Erythroblast (primary cell): ENCODE results near the gene CMSS1.

Source experiments
- DNase-seq, 2 experiments: peaks; one replicate each; lab custom pipeline; 2025; lab: John Stamatoyannopoulos, UW
- GATA1 ChIP-seq: IDR thresholded peaks from 2 replicates; pipeline ENCODE4 v1.6.1; 2011; ENCODE audit warnings: low read depth, mild to moderate bottlenecking, control low read depth, low read length, moderate library complexity
- POLR2A ChIP-seq: IDR thresholded peaks from 2 replicates; pipeline ENCODE4 v1.6.1; 2011; ENCODE audit warnings: mild to moderate bottlenecking, low read length

CMSS1 gene

GRCh38 chr3:100144255-100144866 lies 326.7 kb downstream of the CMSS1 start:
- DNase-seq, result no peak
- TF ChIP-seq GATA1, result no peak
- no peak for TF ChIP-seq POLR2A

- peak in 1 of 2 experiments; percentile 16 for DNase-seq
- TF ChIP-seq GATA1 (no peak), POLR2A (no peak)
These were observed 331.5 kb downstream of the CMSS1 start for GRCh38 chr3:100149130-100149529.

DNA sequence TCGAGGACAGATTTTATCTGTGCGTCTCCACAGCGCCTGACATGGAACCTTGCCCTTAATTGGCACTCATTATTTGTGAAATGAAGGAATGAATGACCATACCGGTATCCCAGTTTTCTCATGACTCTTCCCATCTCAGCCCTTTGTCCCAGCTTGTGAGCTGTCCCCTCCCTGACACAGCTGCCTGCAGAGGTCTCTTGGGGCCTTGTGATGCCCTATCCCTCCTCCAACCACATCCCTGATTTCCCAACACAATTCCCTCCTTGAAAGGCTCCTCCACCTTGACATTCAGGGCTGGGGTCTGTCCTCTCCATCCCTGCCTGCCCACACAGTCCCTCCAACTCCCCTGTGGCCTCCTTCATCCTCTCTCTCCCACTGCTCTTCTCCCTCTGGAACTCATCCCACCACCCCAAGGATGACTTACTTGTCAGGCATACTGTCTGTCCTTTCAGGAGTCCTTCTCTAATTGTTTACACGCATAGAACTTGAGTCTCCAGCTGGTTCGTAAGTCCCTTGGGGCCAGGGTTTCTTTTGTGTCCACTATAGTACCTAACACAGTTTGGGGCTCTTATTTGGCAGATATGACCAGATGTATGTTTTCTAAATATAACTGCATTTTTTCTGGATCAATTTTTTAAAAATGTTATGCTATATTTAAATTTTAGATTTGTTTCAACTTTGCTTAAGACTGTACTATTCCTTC lies 332.2 kb downstream of the CMSS1 start:
- DNase-seq, result no peak
- no peak for TF ChIP-seq GATA1
- TF ChIP-seq POLR2A, result no peak

DNA sequence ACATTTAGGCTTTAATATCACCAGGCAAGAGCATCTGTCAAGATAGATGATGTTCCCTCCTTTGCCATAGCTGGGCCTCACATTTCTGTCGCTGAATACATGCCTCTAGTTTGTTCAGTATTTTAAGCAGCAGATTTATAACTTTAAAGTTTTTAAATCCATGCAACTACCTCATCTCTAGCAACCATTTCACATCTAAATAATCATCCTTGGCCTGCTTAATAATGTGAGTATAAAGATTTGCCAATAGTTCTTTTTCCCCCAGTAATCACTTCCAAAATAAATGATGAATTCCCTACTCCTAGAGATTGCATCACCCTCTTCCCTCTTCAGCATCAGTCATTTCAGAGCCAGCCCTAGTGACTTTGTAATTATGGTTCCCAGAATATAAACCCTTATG lies 332.8 kb downstream of the CMSS1 start:
- TF ChIP-seq GATA1 (no peak), POLR2A (no peak)
- DNase-seq, result no peak

DNA sequence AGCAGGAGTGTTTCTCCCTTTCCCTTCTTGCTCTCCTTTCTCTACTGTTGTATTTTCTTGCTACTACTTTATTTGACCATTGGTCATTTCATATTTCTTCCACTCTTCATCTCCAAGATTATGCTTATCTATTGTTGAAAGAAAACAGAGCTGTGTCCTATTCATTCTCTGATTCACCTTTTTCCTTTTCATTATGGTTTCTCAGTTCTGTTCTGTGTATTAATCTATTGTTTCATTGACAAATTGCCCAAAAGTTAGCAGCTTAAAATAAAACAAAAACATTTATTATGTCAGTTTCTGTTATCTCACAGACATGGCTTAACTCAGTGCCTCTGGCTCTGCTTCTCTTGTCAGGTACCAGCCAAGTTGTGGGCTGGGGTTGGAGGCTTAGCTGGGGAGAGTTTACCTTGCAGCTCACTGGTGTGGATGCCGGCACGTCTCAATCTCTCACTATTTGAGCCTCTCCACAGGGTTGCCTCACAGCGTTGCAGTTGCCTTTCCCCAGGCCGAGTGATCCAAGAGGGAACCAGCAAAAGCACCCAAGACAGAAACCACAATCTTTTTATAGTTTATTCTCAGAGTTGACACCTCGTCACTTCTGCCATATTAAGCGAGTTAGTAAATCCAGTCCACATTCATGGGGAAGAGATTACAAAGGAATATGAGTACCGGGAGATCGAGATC lies 333.5 kb downstream of the CMSS1 start:
- TF ChIP-seq POLR2A, result no peak
- no peak for TF ChIP-seq GATA1
- DNase-seq, result no peak

DNA sequence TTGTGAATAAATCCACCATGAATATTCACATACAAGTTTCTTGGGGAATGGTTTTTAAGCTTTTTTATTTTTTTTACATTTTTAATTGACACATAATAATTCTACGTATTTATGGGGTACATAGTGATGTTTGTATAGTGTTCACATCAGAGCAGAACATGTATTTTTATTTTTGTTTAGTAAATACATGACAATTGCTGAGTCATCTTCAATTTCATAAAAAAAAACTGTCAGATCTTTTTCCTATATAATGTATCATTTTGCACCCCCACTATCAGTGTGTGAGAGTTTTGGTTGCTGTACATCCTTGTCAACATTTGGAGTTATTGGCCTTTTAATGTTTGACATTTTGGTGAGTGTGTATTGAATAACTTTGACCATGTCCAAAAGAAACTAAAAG lies 336.5 kb downstream of the CMSS1 start:
- DNase-seq, result no peak
- TF ChIP-seq GATA1, result no peak
- TF ChIP-seq POLR2A, result no peak

- no peak for DNase-seq
- TF ChIP-seq POLR2A (no peak), GATA1 (no peak)
These were observed 337.5 kb downstream of the CMSS1 start for GRCh38 chr3:100155128-100155527.

GRCh38 chr3:100155590-100155989 lies 337.9 kb downstream of the CMSS1 start:
- DNase-seq, result no peak
- TF ChIP-seq GATA1, result no peak
- TF ChIP-seq POLR2A, result no peak

GRCh38 chr3:100157685-100158084 lies 340.0 kb downstream of the CMSS1 start:
- DNase-seq, result no peak
- TF ChIP-seq GATA1, result no peak
- TF ChIP-seq POLR2A, result no peak

DNA sequence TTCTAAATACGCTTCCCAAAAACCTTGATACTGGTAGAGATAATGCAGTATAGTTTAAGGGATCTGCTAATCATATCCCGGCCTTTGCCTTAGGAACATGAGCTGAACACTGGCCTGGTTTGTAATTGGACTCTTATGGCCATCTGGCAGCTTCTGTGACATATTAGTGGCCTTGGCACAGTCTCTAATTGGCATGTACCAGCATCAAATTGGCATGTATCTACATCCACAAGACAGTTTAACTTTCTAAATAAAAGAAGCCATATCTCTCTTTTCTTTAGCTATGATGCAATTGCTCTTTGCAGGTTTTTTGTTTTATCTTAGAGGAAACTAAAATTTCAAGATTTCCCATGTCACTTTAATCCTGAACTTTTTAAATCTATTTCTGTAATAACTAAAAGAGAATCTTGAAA lies 341.3 kb downstream of the CMSS1 start:
- TF ChIP-seq GATA1 (no peak), POLR2A (no peak)
- DNase-seq, result no peak

DNA sequence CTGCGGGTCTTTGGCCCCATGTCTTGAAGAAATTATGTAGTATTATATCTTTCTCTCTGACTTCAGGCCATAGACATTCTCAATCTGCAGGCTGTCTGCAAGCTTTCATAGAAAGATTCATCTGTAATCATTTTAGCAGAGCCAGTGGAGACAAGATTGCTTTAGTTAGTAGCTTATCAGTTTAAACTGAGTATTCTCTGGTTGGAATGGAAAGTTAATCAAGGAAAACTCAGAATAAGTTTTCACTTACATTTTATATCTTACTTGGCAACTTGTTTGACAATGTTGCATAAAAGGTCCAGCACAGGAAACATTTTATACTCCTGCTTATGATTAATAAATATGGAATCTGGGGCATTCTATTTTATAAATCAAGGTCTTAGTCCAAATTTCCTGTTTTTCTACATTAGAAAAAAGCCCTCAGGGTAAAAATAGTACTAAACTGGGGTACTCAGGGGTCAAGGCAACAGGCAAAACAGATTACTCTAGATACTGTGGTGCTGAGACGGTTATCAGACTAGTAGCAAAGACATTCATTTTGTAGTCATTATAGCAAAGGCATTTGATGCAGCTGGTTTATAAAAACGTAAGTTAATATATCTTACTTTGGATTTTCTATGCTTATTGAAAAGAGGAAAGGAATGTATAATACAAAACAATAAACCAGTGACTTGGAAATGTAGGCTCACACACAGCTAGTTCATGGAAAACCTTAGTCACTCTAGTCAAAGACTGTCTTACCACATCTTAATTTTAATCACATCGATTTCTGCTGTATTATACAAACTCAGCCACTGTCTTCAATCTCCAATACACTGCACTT lies 341.9 kb downstream of the CMSS1 start:
- DNase-seq, result no peak
- TF ChIP-seq GATA1, result no peak
- TF ChIP-seq POLR2A, result no peak

DNA sequence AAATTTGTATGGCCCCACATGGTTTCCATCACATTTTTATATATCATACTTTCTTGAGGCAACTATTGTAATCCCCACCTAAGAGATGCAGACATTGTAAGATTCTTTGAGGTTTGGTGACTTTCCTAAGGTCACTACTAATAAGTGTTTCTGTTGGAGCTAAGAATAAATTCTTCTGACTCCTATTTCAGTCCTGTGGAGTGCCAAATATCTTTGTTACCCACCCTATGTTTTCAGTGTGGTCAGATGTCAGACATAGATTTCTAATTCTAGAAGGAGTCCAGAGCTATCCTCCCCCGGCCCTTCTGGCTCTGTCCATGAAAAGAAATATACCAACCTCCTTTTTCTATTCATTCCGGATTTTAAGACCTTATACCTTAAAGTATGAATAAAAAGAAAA lies 342.9 kb downstream of the CMSS1 start:
- DNase-seq, result no peak
- TF ChIP-seq GATA1 (no peak), POLR2A (no peak)

DNA sequence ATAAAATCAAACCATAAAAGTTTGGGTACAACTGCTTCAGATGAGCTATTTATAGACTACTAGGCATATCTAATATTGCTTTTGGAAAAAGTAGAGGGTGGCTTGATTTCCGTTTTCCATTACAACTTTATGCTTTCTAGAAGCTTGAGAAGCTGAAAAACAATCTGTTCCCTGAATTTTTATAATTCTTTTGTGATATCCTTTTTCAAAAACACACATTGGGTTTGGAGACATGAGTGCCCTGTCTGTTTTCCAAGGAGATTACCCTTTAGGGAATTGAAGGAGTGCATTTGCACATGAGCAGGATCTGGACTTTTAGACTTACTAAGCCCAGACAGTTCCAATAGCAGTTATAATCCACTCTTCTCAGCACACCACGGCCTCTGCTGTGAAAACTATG lies 346.1 kb downstream of the CMSS1 start:
- DNase-seq, result no peak
- TF ChIP-seq GATA1 (no peak), POLR2A (no peak)

DNA sequence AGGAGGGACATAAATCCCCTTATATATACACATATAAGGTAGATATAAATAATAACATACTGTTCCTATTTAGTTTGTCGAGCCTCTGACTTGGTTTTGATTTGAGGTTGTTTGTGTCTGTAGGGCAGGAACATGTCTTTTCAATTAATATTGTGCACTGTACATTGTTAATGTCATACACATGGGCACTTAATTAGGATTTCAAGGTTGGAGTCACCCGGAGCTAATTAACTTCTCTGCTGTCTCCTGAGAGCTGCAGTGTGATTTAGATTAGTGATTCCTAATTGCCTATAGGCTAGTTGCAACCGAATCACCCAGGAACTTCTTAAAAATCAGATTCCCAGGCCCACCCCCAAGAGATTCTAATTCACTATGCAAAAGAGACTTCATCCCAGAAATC lies 347.1 kb downstream of the CMSS1 start:
- TF ChIP-seq GATA1 (no peak), POLR2A (no peak)
- DNase-seq, result no peak

DNA sequence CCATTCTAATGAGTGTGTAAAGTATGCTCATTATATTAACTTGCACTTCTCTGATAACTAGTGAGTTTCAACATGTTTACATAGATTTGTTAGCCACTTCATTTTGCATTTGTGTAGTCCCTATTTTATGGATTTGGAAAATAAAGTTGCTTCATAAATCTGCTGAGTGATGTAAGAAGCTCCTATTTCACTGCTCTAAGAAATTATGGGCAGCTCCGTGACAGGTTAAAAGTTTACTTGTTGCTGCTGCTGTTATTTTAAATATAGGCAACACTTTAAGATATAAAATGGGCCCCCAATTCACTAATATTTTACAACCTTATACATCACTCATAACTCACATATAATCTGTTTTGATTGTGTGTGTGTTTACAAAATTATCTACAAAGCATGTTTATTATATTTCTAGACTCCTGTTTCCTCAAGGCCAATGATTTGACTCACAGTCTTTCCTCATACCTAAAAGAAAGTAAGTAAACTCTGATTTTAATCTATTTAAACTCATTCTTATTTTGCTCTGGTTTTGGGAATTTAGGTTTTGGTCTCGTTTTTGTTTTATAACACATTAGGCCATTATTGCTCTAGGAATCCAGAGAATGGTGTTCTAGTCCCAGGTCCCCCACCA lies 348.4 kb downstream of the CMSS1 start:
- TF ChIP-seq POLR2A (no peak), GATA1 (no peak)
- no peak for DNase-seq
